HG03135 (cell line): ENCODE measurements around the gene TP53AIP1.
"Not testable (repeated sequence)": the region's sequence is repeated elsewhere in the genome, so short reads cannot be mapped to it uniquely, and the experiment has no call there.

Source experiments
- ATAC-seq: cut with Tn5 transposase; IDR thresholded peaks from one replicate; pipeline ENCODE4 v1.9.1; 2021; ENCODE audit warnings: mild to moderate bottlenecking, moderate library complexity; ENCODE audit not compliant: unreplicated experiment

TP53AIP1 gene

GRCh38 chr11:128926437-128927107 lies 16.1 kb downstream of the TP53AIP1 start:
- no peak for ATAC-seq

GRCh38 chr11:128926000-128926399 lies 16.7 kb downstream of the TP53AIP1 start:
- ATAC-seq: no peak

- no peak for ATAC-seq
Observed at GRCh38 chr11:128925250-128925600, 17.4 kb downstream of the TP53AIP1 start.

GRCh38 chr11:128924510-128925249 lies 18.0 kb downstream of the TP53AIP1 start:
- no peak for ATAC-seq

- no peak for ATAC-seq
Observed at GRCh38 chr11:128924104-128924503, 18.6 kb downstream of the TP53AIP1 start.

- no peak for ATAC-seq
Observed at GRCh38 chr11:128921793-128922192, 20.9 kb downstream of the TP53AIP1 start.

GRCh38 chr11:128920666-128921065 lies 22.0 kb downstream of the TP53AIP1 start:
- no peak for ATAC-seq

- not testable (repeated sequence) for ATAC-seq
Observed at GRCh38 chr11:128919635-128920034, 23.0 kb downstream of the TP53AIP1 start.

- ATAC-seq: no peak
Observed at GRCh38 chr11:128919216-128919615, 23.5 kb downstream of the TP53AIP1 start.

- no peak for ATAC-seq
Observed at GRCh38 chr11:128917144-128917724, 25.4 kb downstream of the TP53AIP1 start.

GRCh38 chr11:128916681-128917080 lies 26.0 kb downstream of the TP53AIP1 start:
- ATAC-seq: no peak

GRCh38 chr11:128916037-128916572 lies 26.6 kb downstream of the TP53AIP1 start:
- ATAC-seq: no peak

GRCh38 chr11:128915149-128915521 lies 27.5 kb downstream of the TP53AIP1 start:
- no peak for ATAC-seq

- no peak for ATAC-seq
Observed at GRCh38 chr11:128914216-128915148, 28.2 kb downstream of the TP53AIP1 start.

GRCh38 chr11:128913806-128914205 lies 28.9 kb downstream of the TP53AIP1 start:
- no peak for ATAC-seq

- ATAC-seq: no peak
Observed at GRCh38 chr11:128911701-128912100, 31.0 kb downstream of the TP53AIP1 start.

GRCh38 chr11:128911239-128911638 lies 31.4 kb downstream of the TP53AIP1 start:
- no peak for ATAC-seq

- no peak for ATAC-seq
Observed at GRCh38 chr11:128910576-128910975, 32.1 kb downstream of the TP53AIP1 start.

GRCh38 chr11:128909438-128910125 lies 33.1 kb downstream of the TP53AIP1 start:
- ATAC-seq: no peak
